ENCODE measurements around the gene TMX2.

DNA sequence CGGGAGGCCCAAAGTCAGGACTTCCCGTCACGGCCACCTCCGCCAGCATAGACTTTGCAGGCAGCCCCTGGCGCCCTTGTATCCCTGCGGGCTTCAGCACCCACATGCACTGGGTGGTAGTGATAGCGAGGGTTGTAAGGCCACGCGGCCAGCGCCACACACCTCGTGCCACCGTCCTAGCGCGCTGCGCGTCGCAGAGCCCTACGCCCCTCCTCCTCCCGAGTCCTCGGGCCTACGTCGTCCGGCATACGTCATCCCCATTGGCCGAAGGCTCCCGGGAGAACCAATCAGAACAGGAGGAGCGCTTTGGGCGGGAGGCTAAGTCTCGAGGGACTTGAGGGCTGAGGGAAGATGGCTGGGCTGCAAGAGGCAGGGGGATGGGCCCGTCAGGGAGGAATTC, 40.6 kb downstream of the TMX2 start:
- TF ChIP-seq EZH2 (IDR thresholded peaks at IDR 0.05) (no peak), POLR2AphosphoS5 (IDR thresholded peaks at IDR 0.05; ENCODE audit: borderline replicate concordance, low read depth, low read length) (no peak), FOXP2 (optimal IDR thresholded peaks at IDR 0.05; ENCODE audit: control extremely low read depth, extremely low read length, insufficient read depth) (no peak)
